ENCODE data around the gene ARHGDIB. TPM values are rescaled to one million over a fixed set of nuclear protein-coding genes. Genes with fewer than 3 reads are reported as not detected.

ARHGDIB gene
- total and polyA plus RNA-seq, 8 donors = 60.9 to 314 (median 78.4) TPM

- no peak for DNase-seq
- peaks cover 3 to 61% of the 10 kb centered on the region in 2 donors for H3K4me1 ChIP-seq
- no peak for ATAC-seq
- H3K9me3 ChIP-seq = no peaks in the 10 kb centered on the region
- H3K36me3 ChIP-seq = no peaks in the 10 kb centered on the region
- no peaks in the 10 kb centered on the region for H3K27me3 ChIP-seq
- no peak for TF ChIP-seq CTCF (IDR thresholded peaks at IDR 0.05)
- peak overlapping the region in 1 of 2 donors; percentile 98 for H3K27ac ChIP-seq
- H3K4me3 ChIP-seq = no peak overlapping the region
- intact Hi-C loops (cut with DNase I) = no loop called here
Observed at GRCh38 chr12:14963520-14963919, 2.1 kb upstream of the ARHGDIB start.

- Histone ChIP-seq H3K36me3 (no peaks in the 10 kb centered on the region), H3K9me3 (no peaks in the 10 kb centered on the region), H3K4me3 (no peak overlapping the region), H3K27ac (peak overlapping the region; percentile 86 to 98), H3K27me3 (no peaks in the 10 kb centered on the region), H3K4me1 (peaks cover 3 to 68% of the 10 kb centered on the region in 2 donors)
- no peak for DNase-seq
- ATAC-seq = no peak
- intact Hi-C loops (cut with DNase I) = no loop called here
- TF ChIP-seq CTCF (IDR thresholded peaks at IDR 0.05) = no peak
Observed at GRCh38 chr12:14962797-14963196, 1.4 kb upstream of the ARHGDIB start.

- no peak for ATAC-seq
- Histone ChIP-seq H3K9me3 (no peaks in the 10 kb centered on the region), H3K27ac (peak overlapping the region; percentile 86 to 98), H3K27me3 (no peaks in the 10 kb centered on the region), H3K36me3 (no peaks in the 10 kb centered on the region), H3K4me1 (peaks cover 3 to 75% of the 10 kb centered on the region in 2 donors), H3K4me3 (peak overlapping the region in 1 of 2 donors; percentile 53)
- DNase-seq = no peak
- intact Hi-C loops (cut with DNase I) = no loop called here
- no peak for TF ChIP-seq CTCF (IDR thresholded peaks at IDR 0.05)
Observed at GRCh38 chr12:14962153-14962539, 745 bp upstream of the ARHGDIB start.

- H3K9me3 ChIP-seq = no peaks in the 10 kb centered on the region
- peak overlapping the region; percentile 86 to 98 for H3K27ac ChIP-seq
- peak; percentile 79 for ATAC-seq
- intact Hi-C loops (cut with DNase I) = no loop called here
- no peaks in the 10 kb centered on the region for H3K36me3 ChIP-seq
- no peak for DNase-seq
- no peak for TF ChIP-seq CTCF (IDR thresholded peaks at IDR 0.05)
- peak overlapping the region; percentile 36 to 53 for H3K4me3 ChIP-seq
- H3K27me3 ChIP-seq = no peaks in the 10 kb centered on the region
- H3K4me1 ChIP-seq = peaks cover 3 to 88% of the 10 kb centered on the region in 2 donors
Observed at GRCh38 chr12:14960548-14961465, 594 bp downstream of the ARHGDIB start.

GRCh38 chr12:14959916-14960496 is 1.4 kb downstream of the ARHGDIB start:
- H3K27ac ChIP-seq = peak overlapping the region; percentile 86 to 98
- TF ChIP-seq CTCF (IDR thresholded peaks at IDR 0.05) = no peak
- H3K27me3 ChIP-seq = no peaks in the 10 kb centered on the region
- peak overlapping the region in 1 of 2 donors; percentile 53 for H3K4me3 ChIP-seq
- no peak for DNase-seq
- ATAC-seq = no peak
- peaks cover 3 to 94% of the 10 kb centered on the region in 2 donors for H3K4me1 ChIP-seq
- no peaks in the 10 kb centered on the region for H3K36me3 ChIP-seq
- intact Hi-C loops (cut with DNase I) = no loop called here
- H3K9me3 ChIP-seq = no peaks in the 10 kb centered on the region

All from left lung (tissue), 10 donors.